HL-60 (cell line): ENCODE results near the gene USP13.

Source experiments
- POLR2AphosphoS5 ChIP-seq: IDR thresholded peaks from 2 replicates; pipeline ENCODE4 v1.6.1; 2012; ENCODE audit warnings: low read depth
- TF ChIP-seq, protein P1 (sequence below): IDR thresholded peaks from one replicate; pipeline ENCODE4 v1.5.1; 2011; ENCODE audit warnings: low read length, control low read depth, inconsistent platforms; ENCODE audit not compliant: insufficient read depth
- TF ChIP-seq, protein P2 (sequence below): IDR thresholded peaks from 2 replicates; pipeline ENCODE4 v1.6.1; 2012; ENCODE audit warnings: low read depth; ENCODE audit not compliant: insufficient replicate concordance

DNA sequence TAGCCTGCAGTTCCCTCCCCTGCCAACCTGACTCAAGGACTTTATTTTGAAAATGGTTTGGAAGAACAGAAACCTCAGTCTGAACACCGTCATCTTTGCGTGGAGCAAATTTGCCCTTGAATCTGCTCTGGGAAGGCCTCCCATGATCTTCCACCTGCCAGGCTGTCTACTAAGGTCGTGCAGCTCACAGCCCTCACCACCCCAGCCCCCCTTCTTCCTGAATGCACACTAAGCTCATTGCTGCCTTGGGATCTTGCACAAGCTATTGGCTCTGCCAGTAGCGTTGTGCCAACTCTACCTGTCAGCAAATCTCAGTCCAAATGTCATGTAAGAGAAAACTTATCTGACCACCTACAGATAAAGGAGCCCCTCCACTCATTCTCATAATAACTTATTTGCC, 141.5 kb downstream of the USP13 start:
- TF ChIP-seq POLR2AphosphoS5, result no peak
- TF ChIP-seq, protein P1, sequence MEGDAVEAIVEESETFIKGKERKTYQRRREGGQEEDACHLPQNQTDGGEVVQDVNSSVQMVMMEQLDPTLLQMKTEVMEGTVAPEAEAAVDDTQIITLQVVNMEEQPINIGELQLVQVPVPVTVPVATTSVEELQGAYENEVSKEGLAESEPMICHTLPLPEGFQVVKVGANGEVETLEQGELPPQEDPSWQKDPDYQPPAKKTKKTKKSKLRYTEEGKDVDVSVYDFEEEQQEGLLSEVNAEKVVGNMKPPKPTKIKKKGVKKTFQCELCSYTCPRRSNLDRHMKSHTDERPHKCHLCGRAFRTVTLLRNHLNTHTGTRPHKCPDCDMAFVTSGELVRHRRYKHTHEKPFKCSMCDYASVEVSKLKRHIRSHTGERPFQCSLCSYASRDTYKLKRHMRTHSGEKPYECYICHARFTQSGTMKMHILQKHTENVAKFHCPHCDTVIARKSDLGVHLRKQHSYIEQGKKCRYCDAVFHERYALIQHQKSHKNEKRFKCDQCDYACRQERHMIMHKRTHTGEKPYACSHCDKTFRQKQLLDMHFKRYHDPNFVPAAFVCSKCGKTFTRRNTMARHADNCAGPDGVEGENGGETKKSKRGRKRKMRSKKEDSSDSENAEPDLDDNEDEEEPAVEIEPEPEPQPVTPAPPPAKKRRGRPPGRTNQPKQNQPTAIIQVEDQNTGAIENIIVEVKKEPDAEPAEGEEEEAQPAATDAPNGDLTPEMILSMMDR, result no peak
- TF ChIP-seq, protein P2, sequence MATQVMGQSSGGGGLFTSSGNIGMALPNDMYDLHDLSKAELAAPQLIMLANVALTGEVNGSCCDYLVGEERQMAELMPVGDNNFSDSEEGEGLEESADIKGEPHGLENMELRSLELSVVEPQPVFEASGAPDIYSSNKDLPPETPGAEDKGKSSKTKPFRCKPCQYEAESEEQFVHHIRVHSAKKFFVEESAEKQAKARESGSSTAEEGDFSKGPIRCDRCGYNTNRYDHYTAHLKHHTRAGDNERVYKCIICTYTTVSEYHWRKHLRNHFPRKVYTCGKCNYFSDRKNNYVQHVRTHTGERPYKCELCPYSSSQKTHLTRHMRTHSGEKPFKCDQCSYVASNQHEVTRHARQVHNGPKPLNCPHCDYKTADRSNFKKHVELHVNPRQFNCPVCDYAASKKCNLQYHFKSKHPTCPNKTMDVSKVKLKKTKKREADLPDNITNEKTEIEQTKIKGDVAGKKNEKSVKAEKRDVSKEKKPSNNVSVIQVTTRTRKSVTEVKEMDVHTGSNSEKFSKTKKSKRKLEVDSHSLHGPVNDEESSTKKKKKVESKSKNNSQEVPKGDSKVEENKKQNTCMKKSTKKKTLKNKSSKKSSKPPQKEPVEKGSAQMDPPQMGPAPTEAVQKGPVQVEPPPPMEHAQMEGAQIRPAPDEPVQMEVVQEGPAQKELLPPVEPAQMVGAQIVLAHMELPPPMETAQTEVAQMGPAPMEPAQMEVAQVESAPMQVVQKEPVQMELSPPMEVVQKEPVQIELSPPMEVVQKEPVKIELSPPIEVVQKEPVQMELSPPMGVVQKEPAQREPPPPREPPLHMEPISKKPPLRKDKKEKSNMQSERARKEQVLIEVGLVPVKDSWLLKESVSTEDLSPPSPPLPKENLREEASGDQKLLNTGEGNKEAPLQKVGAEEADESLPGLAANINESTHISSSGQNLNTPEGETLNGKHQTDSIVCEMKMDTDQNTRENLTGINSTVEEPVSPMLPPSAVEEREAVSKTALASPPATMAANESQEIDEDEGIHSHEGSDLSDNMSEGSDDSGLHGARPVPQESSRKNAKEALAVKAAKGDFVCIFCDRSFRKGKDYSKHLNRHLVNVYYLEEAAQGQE, result no peak
